Body of pancreas (tissue), 4 donors: ENCODE data around the gene NAGPA. TPM values are rescaled to one million over a fixed set of nuclear protein-coding genes. Genes with fewer than 3 reads are reported as not detected.
"Not testable (repeated sequence)": the region's sequence is repeated elsewhere in the genome, so short reads cannot be mapped to it uniquely, and the experiment has no call there.

Experiments
- ATAC-seq: fragments of 150-250 bp; one replicate; pipeline ENCODE4 v1.9.1; 2016
- DNase-seq, 4 donors: peaks; one replicate each; pipeline ENCODE4 v3.0.0-alpha.2; 2019
- H3K27ac ChIP-seq, 4 donors: fragments of 200-600 bp; sonication (generic); 1 replicate in 3 of 4; 2 replicates in 1 of 4; pipeline versions ENCODE4 v1.5.1 to v1.6.1; 2016 to 2019; ENCODE audit warnings: mild to moderate bottlenecking in 1 of 4, mixed read lengths in 1 of 4, moderate library complexity in 1 of 4
- H3K27me3 ChIP-seq, 2 donors: fragments of 200-600 bp; sonication (generic); one replicate each; pipeline ENCODE4 v1.6.0; 2016; ENCODE audit warnings: mild to moderate bottlenecking in 1 of 2
- H3K36me3 ChIP-seq, 2 donors: fragments of 200-600 bp; sonication (generic); replicated peaks in 1 of 2; 2 replicates each; pipeline ENCODE4 v1.5.1; 2016; ENCODE audit warnings: low read depth in 2 of 2; ENCODE audit not compliant: insufficient read depth in 1 of 2
- H3K4me1 ChIP-seq: fragments of 200-600 bp; sonication (generic); one replicate; pipeline ENCODE4 v1.6.0; 2016
- H3K4me3 ChIP-seq, 2 donors: fragments of 200-600 bp; sonication (generic); 1 replicate in 1 of 2; 2 replicates in 1 of 2; pipeline ENCODE4 v1.5.1; 2016 to 2019
- H3K9me3 ChIP-seq, 3 donors: fragments of 200-600 bp; sonication (generic); 1 replicate in 2 of 3; 2 replicates in 1 of 3; pipeline ENCODE4 v1.5.1; 2016
- POLR2A ChIP-seq, 3 donors: fragments of 450-650 bp; IDR thresholded peaks; one replicate each; pipeline ENCODE4 v1.6.1; 2016; ENCODE audit warnings: antibody characterized with exemption in 3 of 3, mild to moderate bottlenecking in 2 of 3
- WGBS, 2 donors: methylation state at CpG; one replicate each; pipeline ENCODE4 v1.1.5; 2017; 5-methylcytosine and 5-hydroxymethylcytosine counted together
- intact Hi-C: fragments of 100-400 bp; cut with DNase I; formaldehyde crosslinking; loops from one replicate; pipeline ENCODE4 v1.15.1; 2023
- total RNA-seq, 2 donors: library from RNA; depleted of rRNA; stranded (reverse); fragments of >200 nt; gene quantifications; one replicate each; pipeline ENCODE4 v1.1.0, GENCODE V29; 2016
- TF ChIP-seq, protein P1 (sequence below), 7 experiments: fragments of 450-650 bp in 4 of 7; fragments of 200-600 bp in 3 of 7; sonication (generic) in 3 of 7; IDR thresholded peaks; one replicate each; pipeline ENCODE4 v1.5.1; 2016 to 2019; ENCODE audit warnings: antibody characterized with exemption in 7 of 7

The NAGPA gene
- total RNA-seq, 2 donors from 2014 or later = 7.9 to 24.6 TPM

DNA sequence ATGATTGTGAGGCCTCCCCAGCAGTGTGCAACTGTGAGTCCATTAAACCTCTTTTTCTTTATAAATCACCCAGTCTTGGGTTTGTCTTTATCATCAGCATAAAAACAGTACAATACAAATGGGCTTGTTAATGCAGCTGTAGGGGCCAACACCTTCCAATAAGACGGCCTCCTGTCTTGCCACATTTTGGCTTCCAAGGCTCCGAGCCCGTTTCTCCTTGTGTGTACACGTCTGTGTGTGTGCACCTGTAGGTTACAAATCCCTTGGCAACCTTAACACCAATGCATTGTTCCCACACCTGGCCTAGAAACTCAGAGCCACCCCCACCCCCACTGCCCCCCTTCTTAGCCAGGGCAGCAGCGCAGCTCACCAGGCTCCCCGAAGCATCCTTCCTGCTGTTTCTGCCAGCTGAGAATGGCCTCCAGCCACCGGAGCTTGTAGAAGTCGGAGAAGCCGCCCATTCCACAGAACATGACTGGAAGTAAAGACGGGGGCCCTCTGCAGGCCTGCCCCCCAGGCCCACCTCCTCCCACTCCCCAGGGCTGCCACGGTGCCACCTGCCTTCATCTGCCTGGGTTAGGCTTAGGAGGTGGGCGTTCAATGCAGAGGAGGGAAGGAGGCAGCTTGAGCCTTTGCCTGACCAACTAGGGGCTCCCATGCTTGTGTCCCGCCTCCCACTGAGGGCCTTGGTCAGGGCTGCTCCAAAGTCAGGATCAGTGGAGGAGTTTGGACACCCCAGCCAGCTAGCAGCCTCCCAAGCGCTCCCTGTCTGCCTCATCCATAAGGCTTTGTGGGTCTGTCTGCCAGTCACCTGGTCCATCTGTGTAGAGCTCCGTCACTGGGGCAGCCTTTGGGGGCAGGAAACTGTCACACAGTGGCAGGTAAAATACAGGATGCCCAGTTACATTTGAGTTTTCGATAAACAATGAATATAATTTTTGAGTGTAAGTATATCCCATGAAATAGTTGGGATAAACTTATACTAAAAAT, 21.4 kb upstream of the NAGPA start:
- WGBS, 2 donors = 86 to 87% methylated on average over 14 of the region's 16 CpGs
- Histone ChIP-seq H3K27me3 (no peaks in the 10 kb centered on the region), H3K4me1 (no peaks in the 10 kb centered on the region), H3K9me3 (no peaks in the 10 kb centered on the region), H3K27ac (no peak overlapping the region), H3K36me3 (no peaks in the 10 kb centered on the region), H3K4me3 (no peak overlapping the region)
- ATAC-seq = no peak
- intact Hi-C loops = no loop called here
- no peak for TF ChIP-seq POLR2A (IDR thresholded peaks at IDR 0.05)
- TF ChIP-seq, protein P1, sequence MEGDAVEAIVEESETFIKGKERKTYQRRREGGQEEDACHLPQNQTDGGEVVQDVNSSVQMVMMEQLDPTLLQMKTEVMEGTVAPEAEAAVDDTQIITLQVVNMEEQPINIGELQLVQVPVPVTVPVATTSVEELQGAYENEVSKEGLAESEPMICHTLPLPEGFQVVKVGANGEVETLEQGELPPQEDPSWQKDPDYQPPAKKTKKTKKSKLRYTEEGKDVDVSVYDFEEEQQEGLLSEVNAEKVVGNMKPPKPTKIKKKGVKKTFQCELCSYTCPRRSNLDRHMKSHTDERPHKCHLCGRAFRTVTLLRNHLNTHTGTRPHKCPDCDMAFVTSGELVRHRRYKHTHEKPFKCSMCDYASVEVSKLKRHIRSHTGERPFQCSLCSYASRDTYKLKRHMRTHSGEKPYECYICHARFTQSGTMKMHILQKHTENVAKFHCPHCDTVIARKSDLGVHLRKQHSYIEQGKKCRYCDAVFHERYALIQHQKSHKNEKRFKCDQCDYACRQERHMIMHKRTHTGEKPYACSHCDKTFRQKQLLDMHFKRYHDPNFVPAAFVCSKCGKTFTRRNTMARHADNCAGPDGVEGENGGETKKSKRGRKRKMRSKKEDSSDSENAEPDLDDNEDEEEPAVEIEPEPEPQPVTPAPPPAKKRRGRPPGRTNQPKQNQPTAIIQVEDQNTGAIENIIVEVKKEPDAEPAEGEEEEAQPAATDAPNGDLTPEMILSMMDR (IDR thresholded peaks at IDR 0.05) = no peak
- DNase-seq = no peak

DNA sequence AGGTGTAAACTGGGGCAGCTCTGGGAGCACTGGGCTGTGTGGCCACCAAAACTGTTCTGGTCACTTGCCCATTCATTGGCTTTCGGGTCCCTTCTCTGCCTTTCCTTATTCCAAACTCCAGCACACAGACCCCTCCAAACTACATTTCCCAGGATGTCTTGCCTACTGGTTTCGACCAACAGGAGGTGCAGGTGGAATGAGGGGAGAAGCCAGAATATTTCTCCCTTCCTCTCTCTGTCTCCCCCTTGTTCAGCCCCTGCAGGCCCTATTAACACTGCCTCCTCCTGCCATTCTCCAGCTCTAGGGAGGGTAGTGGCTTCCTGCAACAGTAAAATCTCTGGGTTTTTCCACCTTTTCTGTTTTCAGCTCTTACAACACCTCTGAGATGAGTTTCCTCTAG, 13.2 kb upstream of the NAGPA start:
- TF ChIP-seq, protein P1 (IDR thresholded peaks at IDR 0.05) = no peak
- no peak for TF ChIP-seq POLR2A (IDR thresholded peaks at IDR 0.05)
- 88 to 89% methylated on average over 2 of the region's 2 CpGs for WGBS, 2 donors
- no peak overlapping the region for H3K4me3 ChIP-seq
- no peak overlapping the region for H3K27ac ChIP-seq
- no peaks in the 10 kb centered on the region for H3K27me3 ChIP-seq
- DNase-seq = no peak
- no peaks in the 10 kb centered on the region for H3K36me3 ChIP-seq
- H3K4me1 ChIP-seq = no peaks in the 10 kb centered on the region
- no peak for ATAC-seq
- intact Hi-C loops = no loop called here
- H3K9me3 ChIP-seq = no peaks in the 10 kb centered on the region

DNA sequence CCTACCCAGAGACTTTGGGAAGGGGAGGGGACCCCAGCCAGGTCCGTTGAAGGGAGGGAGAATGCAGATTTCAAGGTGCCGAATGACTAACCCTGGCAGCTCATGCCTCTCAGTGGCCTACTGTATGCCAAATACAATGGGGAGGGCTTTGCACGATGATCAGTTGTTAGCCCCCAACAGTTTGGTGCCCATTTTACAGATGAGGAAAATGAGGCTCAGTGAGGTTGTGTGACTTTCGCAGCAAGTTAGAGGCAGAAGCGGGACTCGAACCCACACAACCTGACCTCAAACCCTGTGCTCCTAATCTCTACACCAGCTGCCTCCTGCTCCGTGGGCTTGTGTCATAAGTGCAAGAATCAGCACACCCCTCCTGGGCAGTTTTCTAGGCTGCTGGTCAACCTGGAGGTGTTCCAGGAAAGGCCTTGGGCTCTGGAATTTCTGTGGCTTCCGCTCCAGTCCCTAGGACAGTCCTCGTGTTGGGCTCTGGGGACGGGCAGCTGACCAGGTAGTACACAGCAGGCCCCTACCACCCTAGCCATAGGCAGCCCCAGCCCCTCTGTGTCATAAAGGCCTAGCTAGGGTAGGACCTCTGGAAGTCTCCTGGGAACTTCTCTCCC, 11.9 kb upstream of the NAGPA start:
- Histone ChIP-seq H3K4me1 (no peaks in the 10 kb centered on the region), H3K27ac (no peak overlapping the region), H3K9me3 (no peaks in the 10 kb centered on the region), H3K4me3 (no peak overlapping the region), H3K36me3 (no peaks in the 10 kb centered on the region), H3K27me3 (no peaks in the 10 kb centered on the region)
- TF ChIP-seq POLR2A (IDR thresholded peaks at IDR 0.05) = no peak
- TF ChIP-seq, protein P1 (IDR thresholded peaks at IDR 0.05) = no peak
- DNase-seq (no peak), ATAC-seq (no peak)
- intact Hi-C loops = no loop called here
- WGBS, 2 donors = 81 to 83% methylated on average over 2 to 10 of the region's 10 CpGs

DNA sequence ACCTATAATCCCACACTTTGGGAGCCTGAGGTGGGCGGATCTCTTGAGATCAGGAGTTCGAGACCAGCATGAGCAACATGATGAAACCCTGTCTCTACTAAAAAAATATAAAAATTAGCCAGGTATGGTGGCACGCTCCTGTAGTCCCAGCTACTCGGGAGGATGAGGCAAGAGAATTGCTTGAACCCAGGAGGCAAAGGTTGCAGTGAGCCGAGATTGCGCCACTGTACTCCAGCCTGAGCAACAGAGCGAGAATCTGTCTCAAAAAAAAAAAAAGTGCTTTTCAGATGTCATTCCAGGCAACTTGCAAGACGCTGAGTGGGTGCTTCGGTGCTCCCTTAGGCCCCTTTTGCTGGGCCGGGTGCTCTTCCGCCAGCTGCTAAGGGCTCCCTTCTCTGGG, 10.8 kb upstream of the NAGPA start:
- DNase-seq, H3K27ac ChIP-seq, H3K4me1 ChIP-seq, H3K27me3 ChIP-seq, H3K36me3 ChIP-seq, intact Hi-C loops, H3K4me3 ChIP-seq, H3K9me3 ChIP-seq, ATAC-seq: not testable (repeated sequence)
- 90 to 97% methylated on average over 11 of the region's 11 CpGs for WGBS, 2 donors

DNA sequence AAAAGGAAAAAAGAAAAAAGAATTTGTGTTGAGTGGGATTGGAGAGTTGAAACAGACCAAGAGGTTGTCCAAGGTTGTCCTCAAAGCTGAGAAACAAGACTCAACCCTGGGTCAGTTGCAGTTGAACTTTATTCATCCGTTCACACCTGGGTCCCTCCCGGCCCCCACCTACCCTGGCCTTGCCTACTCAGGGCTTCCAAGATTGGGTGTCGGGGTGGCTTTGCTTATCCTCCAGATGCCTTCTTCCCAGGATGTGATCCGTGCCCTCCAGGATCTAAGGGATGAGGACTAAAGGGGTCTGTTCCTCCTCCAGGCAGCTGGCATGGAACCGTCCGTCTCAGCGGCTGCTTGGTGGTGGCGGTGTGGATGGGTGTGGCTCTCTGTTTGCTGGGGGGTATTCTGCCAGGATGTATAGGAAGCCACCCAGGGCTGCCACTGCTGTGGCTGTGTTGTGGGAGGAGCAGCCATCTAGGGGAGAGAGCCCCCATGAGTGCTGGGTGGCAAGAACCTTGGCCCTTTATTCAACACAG, 10.3 kb upstream of the NAGPA start:
- H3K36me3 ChIP-seq = no peaks in the 10 kb centered on the region
- H3K4me1 ChIP-seq = no peaks in the 10 kb centered on the region
- 79 to 86% methylated on average over 5 to 8 of the region's 8 CpGs for whole genome bisulfite sequencing, 2 donors
- TF ChIP-seq, protein P1 (IDR thresholded peaks at IDR 0.05) = no peak
- intact Hi-C loops = no loop called here
- DNase-seq (no peak), ATAC-seq (no peak)
- H3K27ac ChIP-seq = no peak overlapping the region
- no peak overlapping the region for H3K4me3 ChIP-seq
- no peaks in the 10 kb centered on the region for H3K9me3 ChIP-seq
- no peaks in the 10 kb centered on the region for H3K27me3 ChIP-seq
